Muscle layer of colon (tissue), 2 donors: Measurements from ENCODE around the gene EXOC6.

Source experiments
- H3K27ac ChIP-seq: one replicate; pipeline ENCODE4 v1.7.0; 2013; ENCODE audit warnings: low read depth, mild to moderate bottlenecking, low read length, moderate library complexity
- H3K27me3 ChIP-seq, 2 donors: one replicate each; pipeline ENCODE4 v1.7.0; 2013; ENCODE audit warnings: low read length in 2 of 2, mild to moderate bottlenecking in 2 of 2; ENCODE audit not compliant: insufficient read depth in 2 of 2, control insufficient read depth in 1 of 2
- H3K36me3 ChIP-seq: one replicate; pipeline ENCODE4 v1.7.0; 2013; ENCODE audit warnings: mild to moderate bottlenecking, low read length; ENCODE audit not compliant: insufficient read depth
- H3K4me1 ChIP-seq: one replicate; pipeline ENCODE4 v1.7.0; 2013; ENCODE audit warnings: mild to moderate bottlenecking, low read length; ENCODE audit not compliant: insufficient read depth
- H3K4me3 ChIP-seq, 2 donors: one replicate each; pipeline ENCODE4 v1.7.0; 2013; ENCODE audit warnings: low read length in 2 of 2, low read depth in 1 of 2, mild to moderate bottlenecking in 1 of 2, moderate library complexity in 1 of 2
- H3K9ac ChIP-seq: one replicate; pipeline ENCODE4 v1.7.0; 2013; ENCODE audit warnings: low read length
- H3K9me3 ChIP-seq: one replicate; pipeline ENCODE4 v1.7.0; 2013; ENCODE audit warnings: mild to moderate bottlenecking, low read length
- donor health status: abdominal sarcoma.
- donor health status: Adenocarcinoma of cecum.

The EXOC6 gene

DNA sequence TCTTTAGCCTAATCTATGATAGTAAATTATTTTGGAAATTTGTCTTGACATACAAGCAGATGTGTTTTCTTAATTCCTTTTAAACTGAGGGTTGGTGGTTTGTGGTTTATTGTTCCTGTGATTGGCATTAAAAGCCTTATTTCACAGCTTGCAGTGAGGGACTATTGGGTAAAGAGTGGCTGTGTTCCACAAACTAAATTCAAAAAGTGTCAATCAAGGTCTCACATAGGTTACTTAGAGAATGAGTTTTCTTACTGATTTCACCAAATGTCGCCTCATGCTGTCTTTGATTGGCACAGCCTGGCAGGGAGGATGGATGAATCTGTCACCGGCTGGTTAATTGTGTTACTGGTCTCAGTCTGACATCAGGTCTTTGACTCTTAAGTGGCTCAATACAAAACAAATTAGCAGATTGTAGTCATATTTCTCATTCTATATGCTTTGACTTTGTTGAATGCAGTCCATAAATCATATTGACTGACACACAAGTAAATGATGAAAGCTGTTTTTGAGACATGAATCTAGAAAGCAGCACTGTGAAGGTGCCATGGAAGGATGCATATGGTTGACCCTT is 145.5 kb downstream of the EXOC6 start:
- Histone ChIP-seq H3K36me3 (no peaks in the 10 kb centered on the region), H3K27ac (no peak overlapping the region), H3K27me3 (no peaks in the 10 kb centered on the region), H3K9ac (no peak overlapping the region), H3K9me3 (no peaks in the 10 kb centered on the region), H3K4me3 (no peak overlapping the region), H3K4me1 (peaks cover 7% of the 10 kb centered on the region)

- H3K9me3 ChIP-seq: no peaks in the 10 kb centered on the region
- no peak overlapping the region for H3K9ac ChIP-seq
- H3K4me1 ChIP-seq: peaks cover 2% of the 10 kb centered on the region
- H3K36me3 ChIP-seq: no peaks in the 10 kb centered on the region
- no peak overlapping the region for H3K27ac ChIP-seq
- H3K27me3 ChIP-seq: no peaks in the 10 kb centered on the region
- no peak overlapping the region for H3K4me3 ChIP-seq
These were observed 147.2 kb downstream of the EXOC6 start for GRCh38 chr10:92995509-92995908.

DNA sequence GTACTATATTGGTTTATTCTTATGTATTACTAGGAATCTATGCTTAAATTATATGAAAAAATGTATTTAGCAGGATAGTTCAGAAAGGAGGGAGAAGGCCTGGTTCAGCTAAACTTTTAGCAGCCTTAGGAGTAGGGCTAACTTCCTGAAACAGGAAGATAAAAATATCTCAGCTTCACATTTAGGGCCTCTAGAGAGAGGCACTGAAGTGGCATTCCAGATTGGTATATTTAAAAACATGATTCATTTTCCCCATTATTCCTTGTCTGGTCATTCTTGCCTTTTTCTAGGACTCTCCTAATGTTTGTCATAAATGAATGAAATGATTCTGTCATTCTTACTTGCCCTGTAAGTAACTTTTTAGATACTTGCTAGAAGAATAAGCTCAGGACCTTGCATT is 149.3 kb downstream of the EXOC6 start:
- H3K4me3 ChIP-seq: no peak overlapping the region
- no peaks in the 10 kb centered on the region for H3K27me3 ChIP-seq
- no peak overlapping the region for H3K27ac ChIP-seq
- H3K36me3 ChIP-seq: no peaks in the 10 kb centered on the region
- no peaks in the 10 kb centered on the region for H3K9me3 ChIP-seq
- no peak overlapping the region for H3K9ac ChIP-seq
- H3K4me1 ChIP-seq: no peaks in the 10 kb centered on the region

GRCh38 chr10:92999191-92999590 is 150.9 kb downstream of the EXOC6 start:
- Histone ChIP-seq H3K4me3 (no peak overlapping the region), H3K36me3 (no peaks in the 10 kb centered on the region), H3K9me3 (no peaks in the 10 kb centered on the region), H3K27ac (no peak overlapping the region), H3K9ac (no peak overlapping the region), H3K27me3 (no peaks in the 10 kb centered on the region), H3K4me1 (no peaks in the 10 kb centered on the region)

GRCh38 chr10:93006435-93007039 is 158.2 kb downstream of the EXOC6 start:
- H3K36me3 ChIP-seq: no peaks in the 10 kb centered on the region
- H3K4me1 ChIP-seq: no peaks in the 10 kb centered on the region
- no peaks in the 10 kb centered on the region for H3K9me3 ChIP-seq
- no peaks in the 10 kb centered on the region for H3K27me3 ChIP-seq
- H3K27ac ChIP-seq: no peak overlapping the region
- H3K9ac ChIP-seq: no peak overlapping the region
- H3K4me3 ChIP-seq: no peak overlapping the region

DNA sequence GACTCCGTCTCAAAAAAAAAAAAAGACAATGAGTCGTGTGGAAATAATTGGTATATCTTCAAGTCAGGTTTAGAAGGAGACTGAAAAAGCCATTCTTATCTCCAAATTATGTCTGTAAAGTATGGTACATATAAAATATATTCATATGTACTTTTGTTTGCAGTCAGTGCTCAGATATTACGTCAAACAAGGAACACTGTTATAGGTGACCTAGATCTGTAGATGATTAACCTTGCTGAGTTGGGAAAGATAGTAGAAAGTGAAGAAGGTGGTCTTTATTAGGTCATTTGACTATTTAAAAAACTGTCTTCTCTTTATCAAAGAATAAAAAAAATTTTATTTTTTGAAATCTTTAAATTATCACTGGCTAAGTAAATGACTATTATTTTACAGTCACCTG is 167.4 kb downstream of the EXOC6 start:
- Histone ChIP-seq H3K4me3 (no peak overlapping the region), H3K27me3 (no peaks in the 10 kb centered on the region), H3K9ac (no peak overlapping the region), H3K9me3 (no peaks in the 10 kb centered on the region), H3K36me3 (no peaks in the 10 kb centered on the region), H3K27ac (no peak overlapping the region), H3K4me1 (no peaks in the 10 kb centered on the region)

GRCh38 chr10:93023013-93023650 is 174.8 kb downstream of the EXOC6 start:
- no peaks in the 10 kb centered on the region for H3K36me3 ChIP-seq

DNA sequence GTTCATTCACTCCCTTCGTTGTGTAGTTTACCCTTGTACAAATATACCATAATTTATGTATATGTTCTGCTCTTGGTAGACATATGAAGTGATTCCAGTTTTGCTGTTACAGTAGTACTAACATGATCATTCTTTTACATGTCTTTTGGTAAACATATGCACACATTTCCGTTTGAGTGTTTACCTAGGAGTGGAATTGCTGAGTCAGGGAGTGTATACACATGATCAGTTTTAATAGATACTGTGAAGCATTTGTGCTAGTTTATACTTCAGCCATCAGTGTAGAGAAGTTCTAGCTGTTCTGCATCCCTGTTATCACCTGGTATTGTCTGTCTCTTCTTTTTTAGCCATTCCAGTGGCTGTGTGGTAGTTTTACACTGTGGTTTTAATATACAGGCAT is 177.8 kb downstream of the EXOC6 start:
- H3K27me3 ChIP-seq: no peaks in the 10 kb centered on the region
- H3K4me3 ChIP-seq: no peak overlapping the region
- no peaks in the 10 kb centered on the region for H3K4me1 ChIP-seq
- H3K9ac ChIP-seq: no peak overlapping the region
- H3K9me3 ChIP-seq: no peaks in the 10 kb centered on the region
- H3K36me3 ChIP-seq: no peaks in the 10 kb centered on the region
- H3K27ac ChIP-seq: no peak overlapping the region

More at GRCh38 chr10:93023013-93023650, 174.8 kb downstream of the EXOC6 start:
- Histone ChIP-seq H3K9me3 (no peaks in the 10 kb centered on the region), H3K27ac (no peak overlapping the region), H3K9ac (no peak overlapping the region), H3K4me1 (no peaks in the 10 kb centered on the region), H3K4me3 (no peak overlapping the region), H3K27me3 (no peaks in the 10 kb centered on the region)

- H3K9me3 ChIP-seq: no peaks in the 10 kb centered on the region
- H3K4me3 ChIP-seq: no peak overlapping the region
- no peaks in the 10 kb centered on the region for H3K36me3 ChIP-seq
- no peaks in the 10 kb centered on the region for H3K27me3 ChIP-seq
- H3K4me1 ChIP-seq: peaks cover 2% of the 10 kb centered on the region
- no peak overlapping the region for H3K27ac ChIP-seq
- H3K9ac ChIP-seq: no peak overlapping the region
These were observed 179.2 kb downstream of the EXOC6 start for GRCh38 chr10:93027508-93027907.

DNA sequence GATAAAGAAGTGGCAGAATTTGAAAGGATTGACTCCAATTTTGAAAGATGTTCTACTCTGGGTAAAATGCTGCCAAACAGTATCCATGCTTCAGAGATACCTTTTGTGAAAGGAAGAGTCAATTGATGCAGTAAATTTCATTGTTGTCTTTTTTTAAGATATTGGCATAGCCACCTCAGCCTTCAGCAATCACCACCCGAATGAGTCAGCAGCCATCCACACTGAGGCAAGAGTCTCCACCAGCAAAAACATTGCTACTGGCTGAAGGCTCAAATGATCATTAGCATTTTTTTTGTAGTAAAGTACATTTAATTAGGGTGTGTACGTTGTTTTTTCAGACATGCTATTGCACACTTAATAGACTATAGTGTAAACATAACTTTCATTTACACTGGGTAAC is 180.6 kb downstream of the EXOC6 start:
- no peak overlapping the region for H3K4me3 ChIP-seq
- H3K36me3 ChIP-seq: no peaks in the 10 kb centered on the region
- H3K27me3 ChIP-seq: no peaks in the 10 kb centered on the region
- no peak overlapping the region for H3K9ac ChIP-seq
- peaks cover 5% of the 10 kb centered on the region for H3K4me1 ChIP-seq
- no peak overlapping the region for H3K27ac ChIP-seq
- H3K9me3 ChIP-seq: no peaks in the 10 kb centered on the region

GRCh38 chr10:93030409-93030808 is 182.1 kb downstream of the EXOC6 start:
- Histone ChIP-seq H3K27me3 (no peaks in the 10 kb centered on the region), H3K27ac (no peak overlapping the region), H3K9me3 (no peaks in the 10 kb centered on the region), H3K4me1 (peaks cover 5% of the 10 kb centered on the region), H3K4me3 (no peak overlapping the region), H3K36me3 (no peaks in the 10 kb centered on the region), H3K9ac (no peak overlapping the region)
